Kidney tubule cell (primary cell): Measurements from ENCODE around the gene MRI1.
A peak's percentile ranks its signal among the peaks of the same experiment; 100 is the strongest.

Experiments used
- DNase-seq: peaks from one replicate; pipeline ENCODE4 v3.0.0-alpha.2; 2018; ENCODE audit warnings: low spot score

Gene MRI1

GRCh38 chr19:13794757-13795589 lies 30.7 kb downstream of the MRI1 start, which contains the start of gene ZSWIM4:
TSS of gene ZSWIM4 (plus strand) at chr19:13795443. CDS start at chr19:13795649, 206 bp downstream.
- peak; percentile 99 for DNase-seq

- peak; percentile 73 for DNase-seq
Observed at GRCh38 chr19:13795595-13796300, 31.4 kb downstream of the MRI1 start.

- peak; percentile 97 for DNase-seq
Observed at GRCh38 chr19:13796301-13797057, 32.2 kb downstream of the MRI1 start.

GRCh38 chr19:13797058-13797440 lies 32.7 kb downstream of the MRI1 start:
- no peak for DNase-seq

GRCh38 chr19:13797870-13798269 lies 33.5 kb downstream of the MRI1 start:
- peak; percentile 61 for DNase-seq

GRCh38 chr19:13799669-13800068 lies 35.3 kb downstream of the MRI1 start:
- no peak for DNase-seq

GRCh38 chr19:13803038-13803437 lies 38.7 kb downstream of the MRI1 start:
- no peak for DNase-seq

GRCh38 chr19:13804830-13805683 lies 40.7 kb downstream of the MRI1 start:
- no peak for DNase-seq

- no peak for DNase-seq
Observed at GRCh38 chr19:13806728-13807127, 42.4 kb downstream of the MRI1 start.

GRCh38 chr19:13807421-13808021 lies 43.2 kb downstream of the MRI1 start:
- DNase-seq = no peak

GRCh38 chr19:13808856-13809255 lies 44.5 kb downstream of the MRI1 start:
- no peak for DNase-seq

GRCh38 chr19:13812544-13812943 lies 48.2 kb downstream of the MRI1 start:
- DNase-seq = no peak

- DNase-seq = no peak
Observed at GRCh38 chr19:13813147-13813546, 48.8 kb downstream of the MRI1 start.

GRCh38 chr19:13814550-13814949 lies 50.2 kb downstream of the MRI1 start:
- no peak for DNase-seq

GRCh38 chr19:13817018-13817614 lies 52.8 kb downstream of the MRI1 start:
- no peak for DNase-seq

- no peak for DNase-seq
Observed at GRCh38 chr19:13817615-13818371, 53.5 kb downstream of the MRI1 start.

- no peak for DNase-seq
Observed at GRCh38 chr19:13819238-13819637, 54.9 kb downstream of the MRI1 start.

- no peak for DNase-seq
Observed at GRCh38 chr19:13821292-13821691, 57.0 kb downstream of the MRI1 start.

- DNase-seq = no peak
Observed at GRCh38 chr19:13823256-13823655, 58.9 kb downstream of the MRI1 start.
